NCI-H460 (cell line): ENCODE results near the gene RAD51B. TPM values are rescaled to one million over a fixed set of nuclear protein-coding genes. Genes with fewer than 3 reads are reported as not detected.
A peak's percentile ranks its signal among the peaks of the same experiment; 100 is the strongest.

Experiments
- DNase-seq: peaks from one replicate; pipeline ENCODE4 v3.0.0-alpha.2; 2016; ENCODE audit warnings: low read depth; ENCODE audit errors: extremely low read depth
- total RNA-seq: library from RNA; depleted of rRNA; stranded (reverse); fragments of >200 nt; shearing (Covaris generic); gene quantifications from 2 replicates; pipeline ENCODE4 v1.2.3, GENCODE V29; 2014

RAD51B gene
- total RNA-seq, 1 experiment from 2014 or later: 13.4 TPM

DNA sequence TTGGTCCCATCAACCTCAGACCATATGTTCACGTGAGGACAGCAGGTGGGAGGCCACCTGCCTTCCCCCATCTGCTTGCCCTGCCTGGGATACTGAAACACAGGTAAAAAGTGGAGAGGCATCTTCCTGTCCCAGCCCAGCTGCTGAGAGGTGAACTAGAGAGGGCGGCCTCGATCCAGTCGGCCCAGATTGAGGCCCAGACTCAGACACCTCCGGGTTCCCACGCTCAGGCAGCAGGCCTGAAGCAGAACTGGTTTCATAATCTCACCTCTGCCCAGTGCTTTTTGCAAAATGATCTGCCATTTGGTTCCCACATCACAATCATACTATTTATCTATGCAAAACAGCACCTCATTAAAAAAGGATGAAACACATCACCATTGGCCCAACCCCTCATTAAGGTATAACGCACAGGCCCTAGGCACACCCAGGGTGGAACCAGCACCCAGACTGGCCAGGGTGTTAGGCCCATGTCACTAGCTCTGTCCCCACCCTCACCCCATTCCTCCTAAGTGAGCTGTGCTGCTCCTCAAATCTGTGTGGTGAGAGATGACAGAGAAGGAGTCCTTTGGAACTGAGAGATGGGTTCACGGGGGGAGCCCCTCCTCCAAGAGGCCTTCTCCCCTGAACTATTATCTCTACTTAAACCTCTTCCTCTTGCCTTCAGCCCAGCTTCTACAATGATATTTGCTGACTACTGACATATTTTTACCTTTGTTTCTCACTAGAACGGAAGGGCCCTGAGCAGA is 892.2 kb downstream of the RAD51B start:
- DNase-seq: no peak

DNA sequence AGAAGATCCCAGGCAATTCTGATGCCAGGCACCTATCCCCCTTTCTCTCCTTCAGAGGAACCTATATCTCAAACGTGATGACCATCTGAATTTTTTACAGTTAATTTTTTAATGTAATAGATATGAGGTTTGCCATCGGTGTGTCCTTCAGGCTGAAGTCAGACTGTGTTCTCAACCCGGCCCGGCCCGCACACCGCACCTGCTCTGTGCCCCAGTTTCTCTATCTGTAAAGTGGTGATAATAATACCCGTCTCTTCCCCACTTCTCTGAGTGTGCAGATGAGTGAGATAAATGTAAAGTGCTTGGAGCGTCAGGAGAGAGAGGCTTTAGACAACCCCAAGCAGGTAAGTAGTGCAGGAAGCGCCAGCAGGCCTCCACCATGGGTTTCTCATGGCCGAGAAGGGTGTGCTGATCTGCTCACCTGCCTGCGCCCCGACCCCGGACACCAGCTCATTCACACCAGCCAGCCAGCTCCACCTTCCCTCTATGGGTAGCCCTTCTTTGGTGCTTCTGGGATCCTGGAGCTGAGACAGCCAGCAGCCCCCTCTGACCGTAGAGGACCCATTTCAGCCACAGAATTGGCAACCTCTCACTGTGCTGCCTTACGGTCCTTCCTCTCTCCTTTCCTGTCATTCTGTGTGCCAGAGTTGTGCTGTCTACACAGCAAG is 893.3 kb downstream of the RAD51B start:
- DNase-seq: no peak

DNA sequence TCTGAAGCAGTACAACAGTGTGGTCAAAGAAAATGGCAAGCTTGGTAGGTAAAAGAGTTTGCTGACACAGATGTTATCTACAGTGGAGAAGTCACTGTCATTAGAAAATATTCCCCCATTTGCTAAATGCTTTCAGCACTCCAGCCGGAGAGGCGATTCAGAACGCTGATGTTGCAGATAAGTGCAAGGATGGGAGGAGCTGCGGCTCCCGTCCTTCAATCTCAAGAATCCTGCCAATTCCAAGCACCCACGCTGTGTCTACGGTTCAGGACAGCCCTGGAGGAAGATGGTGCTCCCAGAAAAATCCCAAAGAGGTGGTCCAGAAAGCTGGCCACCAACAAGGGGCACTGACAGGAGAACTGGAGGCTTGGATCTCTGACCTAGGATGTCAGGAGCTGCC is 894.2 kb downstream of the RAD51B start:
- no peak for DNase-seq

DNA sequence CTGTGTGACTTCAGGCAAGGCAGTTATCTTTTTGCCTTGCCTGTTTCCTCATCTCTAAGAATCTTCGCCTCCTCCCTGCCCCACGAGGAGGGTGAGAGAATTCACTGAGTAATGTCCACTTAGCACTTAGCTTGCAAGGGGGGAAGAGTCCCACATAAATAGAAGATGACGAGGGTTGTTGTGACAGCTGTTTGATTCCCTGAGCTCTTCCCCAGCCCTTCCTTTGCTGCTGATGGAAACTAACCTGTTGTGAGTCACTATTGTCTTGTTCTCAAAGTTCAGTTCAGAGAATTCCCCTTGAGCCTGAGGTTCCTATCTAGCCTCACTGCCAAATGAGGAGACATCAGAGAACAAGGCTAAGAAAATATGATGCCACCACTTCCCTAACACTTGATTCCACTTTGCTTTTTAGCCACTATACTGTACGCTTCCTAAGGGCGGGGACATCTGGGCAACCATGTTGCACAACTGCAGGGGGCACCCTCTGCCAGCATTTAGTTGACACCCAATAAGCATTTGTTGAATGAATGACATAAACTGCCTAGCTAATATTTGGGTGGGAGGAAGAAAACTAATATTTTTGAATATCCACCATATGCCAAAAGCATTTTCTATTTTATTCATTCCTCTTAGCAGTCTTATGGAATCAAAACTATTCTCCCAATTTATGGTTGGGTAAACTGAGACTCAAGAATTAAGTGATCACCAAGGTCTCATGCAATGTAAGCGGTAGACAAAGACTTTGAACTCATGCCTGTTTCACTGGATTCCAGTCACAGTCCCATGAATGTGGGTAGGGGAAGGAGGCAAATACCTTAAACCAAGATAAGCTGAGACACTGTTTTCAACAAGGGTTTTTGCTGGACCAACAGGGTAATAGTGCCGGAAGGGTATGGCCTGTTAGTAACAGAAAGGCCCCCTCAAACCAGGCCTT is 895.7 kb downstream of the RAD51B start:
- no peak for DNase-seq

DNA sequence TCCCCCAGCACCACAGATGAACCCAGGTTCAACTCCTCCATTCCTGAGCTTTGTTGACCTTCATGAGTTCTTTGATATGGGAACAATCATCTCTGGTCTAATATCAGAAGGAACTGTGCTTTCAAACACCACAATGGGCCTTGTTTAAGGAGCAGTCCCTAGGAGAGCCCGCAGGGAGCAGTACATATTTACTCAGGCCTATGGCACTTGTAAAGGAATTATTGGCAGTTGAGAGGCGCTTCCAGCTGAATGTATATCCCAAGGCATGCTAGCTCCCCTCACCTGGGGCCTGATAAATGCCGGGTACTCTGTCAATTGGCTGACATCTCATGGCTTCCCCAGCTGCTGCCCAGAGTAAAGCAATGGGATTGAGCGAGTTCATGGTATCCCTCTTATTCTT is 897.1 kb downstream of the RAD51B start:
- DNase-seq: no peak

DNA sequence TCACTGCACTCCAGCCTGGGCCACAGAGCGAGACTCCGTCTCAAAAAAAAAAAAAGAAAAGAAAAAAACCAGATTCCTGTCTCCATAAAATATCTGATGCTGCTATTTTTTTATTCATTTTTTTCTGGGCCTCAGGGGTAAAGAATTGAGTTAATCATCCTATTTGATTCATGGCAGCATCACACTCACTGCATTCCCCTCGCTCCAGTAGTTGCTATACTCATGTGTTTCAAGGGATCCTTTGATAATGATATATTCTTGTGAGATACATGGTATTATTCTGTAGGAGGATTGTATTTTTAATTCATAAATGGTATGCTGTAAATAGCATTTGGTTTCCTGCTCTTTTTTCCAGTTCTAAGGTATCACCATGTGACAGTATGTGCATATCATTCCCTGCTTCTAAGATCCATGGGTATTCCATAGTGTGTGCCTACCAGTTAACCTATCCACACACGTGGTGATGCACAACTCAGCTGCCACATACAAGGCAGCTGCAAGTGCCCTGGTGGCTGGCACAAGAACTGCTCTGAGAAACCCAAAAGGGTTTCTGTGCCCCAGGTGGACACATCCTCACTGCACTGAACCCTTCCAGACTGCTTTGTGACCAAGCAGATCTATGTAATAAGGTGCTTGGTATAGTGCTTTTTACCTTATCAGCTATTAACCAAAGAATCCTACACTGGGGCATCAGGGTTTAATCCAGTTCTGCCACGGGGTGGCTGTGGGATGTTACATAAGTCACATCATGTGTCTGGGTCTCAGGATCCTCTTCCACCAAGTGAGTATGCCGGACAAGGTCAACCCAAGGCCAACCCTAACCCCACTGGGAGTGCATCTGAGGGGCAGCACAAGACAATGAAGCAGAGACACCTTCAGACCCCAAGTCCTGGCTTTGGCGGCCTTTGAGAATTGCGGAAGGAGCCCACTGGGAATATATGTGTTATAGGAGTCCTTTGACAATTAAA is 898.7 kb downstream of the RAD51B start:
- peak; percentile 9 for DNase-seq

DNA sequence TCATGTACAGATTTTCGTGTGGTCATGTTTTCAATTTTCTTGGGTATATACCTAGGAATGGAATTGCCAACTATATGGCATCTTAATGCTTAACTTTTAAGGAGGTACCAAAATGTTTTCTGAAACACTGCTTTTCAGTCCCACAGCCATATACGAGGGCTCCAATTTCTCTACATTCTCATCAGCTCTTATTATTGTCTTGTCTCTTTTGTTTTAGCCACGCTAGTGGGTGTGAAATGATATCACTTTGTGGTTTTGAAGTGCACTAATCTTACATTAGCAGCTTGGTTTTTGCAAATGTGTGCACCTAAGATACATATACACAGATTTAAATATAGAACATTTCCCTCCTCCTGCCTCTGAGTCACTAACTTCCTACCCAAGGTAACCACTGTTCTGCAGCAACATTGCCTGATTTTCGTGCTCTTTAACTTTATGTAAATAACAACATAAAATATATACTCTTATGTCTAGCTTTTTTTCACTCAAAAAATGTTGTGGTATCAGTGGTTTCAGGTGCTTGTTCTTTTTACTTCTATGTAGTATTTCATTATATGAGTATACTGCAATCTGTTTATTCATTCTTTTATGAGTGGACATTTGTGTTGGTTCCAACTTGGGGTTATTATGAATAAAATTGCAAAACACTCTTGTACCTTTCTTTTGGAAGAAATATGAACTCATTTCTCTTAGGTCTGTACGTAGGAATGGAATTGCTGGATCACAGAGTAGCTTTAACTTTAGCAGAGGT is 900.2 kb downstream of the RAD51B start:
- DNase-seq: no peak

DNA sequence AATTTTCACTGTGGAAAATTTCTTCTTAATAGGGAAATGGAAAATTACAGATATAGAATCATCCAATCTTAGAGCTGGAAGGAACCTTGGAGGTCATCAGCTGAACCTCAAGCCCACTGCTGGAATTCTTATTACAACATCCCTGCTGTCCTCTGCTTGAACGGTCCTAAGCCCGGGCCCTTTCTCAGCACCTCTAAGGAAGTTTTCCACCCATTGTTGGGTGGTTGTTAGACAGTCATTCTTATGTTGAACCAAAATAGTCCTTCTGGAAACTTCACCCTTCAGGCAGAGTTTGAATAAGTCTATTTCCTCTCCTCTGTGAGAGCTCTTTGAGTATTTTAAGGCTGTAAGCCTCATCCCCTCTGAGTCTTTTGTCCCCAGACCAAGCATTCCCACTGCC is 902.6 kb downstream of the RAD51B start:
- DNase-seq: no peak

DNA sequence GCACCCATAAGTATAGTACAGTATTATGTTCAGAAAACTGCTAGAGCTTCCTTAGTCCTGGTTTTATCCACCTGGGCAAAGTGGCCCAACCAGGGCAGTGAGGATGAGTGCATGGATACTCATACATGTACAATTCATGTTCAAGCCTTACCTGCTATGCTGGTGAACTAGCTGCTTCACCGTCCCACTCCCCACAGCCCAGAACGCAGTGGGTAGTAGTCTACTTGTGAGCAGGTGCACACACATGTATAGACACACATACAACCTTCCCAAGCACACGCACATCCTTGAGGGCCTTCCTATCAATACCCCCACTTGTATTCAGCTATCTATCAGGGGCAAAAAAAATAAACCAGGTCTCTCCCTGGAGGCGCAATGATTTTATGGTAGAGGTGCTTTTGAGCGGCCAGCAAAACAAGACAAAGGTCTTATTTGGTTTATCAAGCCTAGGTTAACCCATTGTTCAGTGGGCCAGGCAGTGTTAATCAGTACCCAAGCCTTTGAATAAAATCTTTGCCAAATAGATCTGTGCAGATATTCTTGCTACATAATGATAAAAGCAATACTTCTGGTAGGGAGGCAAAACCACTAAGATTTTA is 903.5 kb downstream of the RAD51B start:
- no peak for DNase-seq

DNA sequence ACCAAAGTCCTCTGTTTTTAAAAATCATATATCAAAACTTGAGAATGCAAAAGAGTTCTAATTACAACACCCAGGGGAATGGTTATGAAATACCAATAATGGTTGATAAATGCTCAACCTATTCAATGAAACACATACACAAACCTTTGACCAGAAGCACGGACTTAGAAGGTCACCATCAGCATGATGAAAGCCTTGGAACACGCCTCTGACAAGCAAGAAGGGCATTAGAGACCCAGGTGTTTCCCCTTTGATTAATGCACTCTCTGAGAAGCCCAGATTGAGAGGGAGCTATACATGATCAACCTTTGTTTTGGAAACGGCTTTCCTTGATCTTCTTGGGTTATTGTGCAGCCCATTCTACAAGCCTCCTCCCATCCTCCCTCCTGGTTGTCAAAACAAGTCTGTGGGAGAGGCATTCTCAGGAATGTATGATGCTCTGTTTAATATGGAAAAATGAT is 904.3 kb downstream of the RAD51B start:
- DNase-seq: no peak

DNA sequence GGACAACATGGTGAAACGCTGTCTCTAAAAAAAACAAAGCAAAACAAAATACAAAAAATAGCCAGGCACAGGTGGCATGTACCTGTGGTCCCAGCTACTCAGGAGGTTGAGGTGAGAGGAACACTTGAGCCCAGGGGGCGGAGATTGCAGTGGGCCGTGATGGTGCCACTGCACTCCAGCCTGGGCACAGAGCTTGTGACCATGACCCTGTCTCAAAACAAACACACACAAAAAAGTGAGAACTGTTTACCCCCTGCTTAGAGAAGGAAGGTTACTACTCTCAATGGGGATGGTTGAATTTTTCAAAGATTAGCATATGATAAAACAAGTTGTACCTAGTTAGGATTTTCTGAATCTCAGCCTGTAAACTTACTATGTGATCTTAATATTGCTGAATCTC is 905.3 kb downstream of the RAD51B start:
- no peak for DNase-seq

DNA sequence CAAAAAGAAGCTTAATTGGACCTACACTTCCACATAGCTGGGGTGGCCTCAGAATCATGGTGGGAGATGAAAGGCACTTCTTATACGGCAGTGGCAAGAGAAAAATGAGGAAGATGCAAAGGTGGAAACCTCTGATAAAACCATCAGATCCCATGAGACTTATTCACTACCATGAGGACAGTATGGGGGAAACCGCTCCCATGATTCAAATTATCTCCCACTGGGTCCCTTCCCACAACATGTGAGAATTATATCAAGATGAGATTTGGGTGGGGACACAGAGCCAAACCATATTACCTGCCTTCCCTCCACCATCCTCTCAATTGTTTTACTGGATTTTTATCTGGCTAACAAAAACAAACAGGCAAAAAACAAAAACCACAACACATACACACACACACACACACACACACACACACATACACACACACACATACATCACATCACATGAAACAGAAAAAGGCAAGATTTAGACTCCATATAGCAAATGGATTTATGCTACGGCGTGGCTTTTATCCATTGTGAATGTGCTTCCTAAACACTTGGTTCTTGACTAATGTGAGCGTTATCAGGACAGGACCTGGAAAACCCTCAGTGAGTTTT is 906.6 kb downstream of the RAD51B start:
- no peak for DNase-seq

DNA sequence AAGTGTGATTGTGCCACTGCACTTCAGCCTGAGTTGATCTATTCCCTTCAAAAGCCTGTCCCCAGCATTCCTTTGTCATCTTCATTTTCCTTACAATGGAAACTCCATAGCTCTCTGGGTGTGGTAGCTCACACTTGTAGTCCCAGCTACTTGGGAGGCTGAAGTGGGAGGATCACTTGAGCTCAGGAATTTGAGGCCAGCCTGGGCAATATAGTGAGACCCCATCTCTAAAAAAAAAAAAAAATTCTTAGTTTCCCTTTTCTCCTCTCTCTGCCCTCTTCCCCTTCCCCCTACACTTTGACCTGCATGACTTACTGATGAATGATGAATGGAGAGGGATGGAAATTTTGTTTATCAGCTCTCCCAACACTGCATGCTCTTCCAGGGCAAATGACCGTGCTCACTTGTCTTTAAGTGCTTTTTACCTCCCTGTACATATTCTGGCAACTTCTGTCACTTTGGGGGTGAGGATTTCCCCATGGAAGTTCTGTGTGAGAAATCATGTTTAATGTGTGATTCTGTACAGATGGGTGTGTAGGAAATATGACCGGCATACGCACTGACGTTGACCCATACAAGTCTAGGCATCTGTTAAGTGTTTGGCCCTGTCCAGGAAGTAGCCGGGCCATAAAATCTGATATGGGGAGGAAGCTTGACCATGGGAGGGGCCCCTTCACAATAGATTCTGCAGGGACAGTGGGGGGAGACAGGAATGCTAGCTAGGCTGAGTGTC is 907.9 kb downstream of the RAD51B start:
- no peak for DNase-seq

DNA sequence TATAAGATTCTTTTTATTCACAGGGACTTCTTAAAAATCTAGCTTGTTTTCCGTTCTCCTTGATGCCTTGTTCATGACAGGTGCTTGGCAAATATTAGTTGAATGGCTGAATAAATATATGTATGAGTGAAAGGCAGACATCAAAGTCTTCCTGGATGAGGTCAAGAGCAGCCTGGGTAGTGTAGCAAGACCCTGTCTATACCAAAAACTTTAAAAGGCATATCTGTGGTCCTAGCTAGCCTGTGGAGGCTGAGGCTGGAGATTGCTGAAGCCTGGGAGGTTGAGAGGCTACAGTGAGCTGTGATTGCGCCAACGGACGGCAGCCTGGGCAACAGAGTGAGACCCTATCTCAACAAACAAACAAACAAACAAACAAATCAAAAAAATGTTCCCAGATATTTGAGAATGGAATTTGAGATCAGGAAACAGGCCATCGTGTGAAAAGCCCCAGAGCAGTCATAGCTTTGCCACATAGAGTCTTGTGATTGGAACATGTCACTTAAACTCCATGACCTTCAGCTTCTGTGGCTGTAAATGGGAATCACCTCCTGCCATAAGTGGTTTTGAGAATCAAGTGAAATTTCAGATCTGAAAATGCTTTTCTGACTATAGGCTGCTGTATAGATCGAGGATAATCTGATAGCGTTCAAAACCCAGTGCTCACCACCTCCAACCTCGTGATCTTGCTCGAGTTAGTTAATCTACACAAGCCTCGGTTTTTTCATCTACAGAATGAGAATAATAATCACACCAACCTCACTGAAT is 908.9 kb downstream of the RAD51B start:
- no peak for DNase-seq

DNA sequence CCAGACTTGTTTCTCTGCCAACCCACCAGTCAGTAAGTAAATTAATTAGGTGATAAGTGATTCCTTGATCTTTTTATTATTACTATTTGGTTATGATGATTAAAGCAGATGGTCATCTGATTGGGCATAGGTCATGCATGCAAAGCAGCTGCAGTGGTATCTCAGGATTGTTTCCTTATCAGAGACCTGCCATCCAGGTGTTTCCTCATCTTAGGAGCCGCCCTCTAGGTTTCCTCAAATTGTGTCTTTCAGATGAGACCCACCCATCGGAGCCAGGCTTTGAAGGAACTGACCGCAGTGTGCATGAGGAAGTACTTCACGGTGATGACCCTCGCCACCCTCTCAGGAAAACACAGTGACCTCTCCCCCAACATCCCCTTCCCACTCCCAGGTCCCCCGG is 910.0 kb downstream of the RAD51B start:
- no peak for DNase-seq

DNA sequence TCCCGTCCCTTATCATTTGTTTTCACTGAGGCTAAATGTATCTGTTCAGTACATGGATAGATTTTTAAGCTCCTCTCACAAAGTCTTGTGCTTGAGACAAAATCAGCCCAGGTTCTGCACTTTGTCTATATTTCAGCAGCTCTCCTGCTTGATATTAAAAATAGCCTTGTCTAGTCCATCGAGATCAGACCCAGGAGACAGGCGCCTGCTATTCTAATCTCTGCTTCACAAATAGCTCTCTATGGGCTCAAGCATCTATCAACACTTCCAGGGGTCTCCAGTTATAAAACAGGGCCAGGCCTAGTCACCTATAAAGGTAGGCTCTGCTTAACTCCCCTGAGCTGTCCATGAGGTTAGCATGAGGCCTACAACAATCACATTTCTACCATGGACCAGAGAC is 910.8 kb downstream of the RAD51B start:
- no peak for DNase-seq

DNA sequence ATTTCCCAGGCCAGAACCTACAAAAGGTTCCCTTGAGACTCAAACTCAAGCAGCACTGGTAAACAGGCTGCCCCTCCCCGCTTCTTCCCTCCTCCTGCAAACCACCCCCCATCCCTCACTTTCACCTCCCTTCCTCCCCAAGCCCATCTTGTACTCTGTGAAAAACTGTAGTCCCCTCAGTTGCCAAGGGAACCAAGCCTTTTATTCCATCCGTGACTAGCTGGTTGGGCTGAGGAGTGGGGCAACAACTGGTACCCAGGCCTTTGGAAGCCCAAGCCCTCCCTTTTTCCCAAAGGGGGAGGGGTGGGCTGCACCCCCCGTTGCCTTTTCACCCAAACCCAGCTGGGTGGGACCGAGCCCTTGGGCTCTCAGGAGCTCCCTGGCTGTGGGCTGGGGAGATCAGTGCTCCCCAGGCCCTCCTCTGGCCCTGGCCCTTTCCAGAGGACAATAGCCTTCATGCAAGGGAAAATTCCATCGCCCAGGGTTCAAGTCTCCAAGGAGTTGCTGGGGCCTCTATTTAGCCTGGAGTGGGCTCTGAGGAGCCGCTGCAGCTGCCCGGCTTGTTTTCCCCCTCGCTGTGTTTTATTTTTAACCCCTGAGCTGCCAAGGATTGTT is 911.3 kb downstream of the RAD51B start:
- DNase-seq: no peak
